GM19099 (cell line): Measurements from ENCODE around the gene ANO10.

Source experiments
- POLR2A ChIP-seq: IDR thresholded peaks from 3 replicates; pipeline ENCODE4 v1.6.1; 2011; ENCODE audit warnings: low read depth; ENCODE audit not compliant: insufficient read length; ENCODE audit errors: extremely low read depth

Gene ANO10

GRCh38 chr3:43499256-43499655, 122.6 kb downstream of the ANO10 start:
- no peak for TF ChIP-seq POLR2A

- TF ChIP-seq POLR2A: no peak
Measured at GRCh38 chr3:43497905-43498365, 123.9 kb downstream of the ANO10 start.

GRCh38 chr3:43497422-43497821, 124.4 kb downstream of the ANO10 start:
- no peak for TF ChIP-seq POLR2A

- no peak for TF ChIP-seq POLR2A
Measured at GRCh38 chr3:43496740-43497375, 125.0 kb downstream of the ANO10 start.

- no peak for TF ChIP-seq POLR2A
Measured at GRCh38 chr3:43490640-43491185, 131.1 kb downstream of the ANO10 start.

- TF ChIP-seq POLR2A: no peak
Measured at GRCh38 chr3:43489930-43490329, 131.9 kb downstream of the ANO10 start.

- TF ChIP-seq POLR2A: no peak
Measured at GRCh38 chr3:43485931-43486330, 135.9 kb downstream of the ANO10 start.

GRCh38 chr3:43484926-43485488, 136.8 kb downstream of the ANO10 start:
- TF ChIP-seq POLR2A: no peak

GRCh38 chr3:43481375-43481774, 140.4 kb downstream of the ANO10 start:
- no peak for TF ChIP-seq POLR2A

GRCh38 chr3:43478118-43478785, 143.6 kb downstream of the ANO10 start:
- TF ChIP-seq POLR2A: no peak

GRCh38 chr3:43477600-43477999, 144.2 kb downstream of the ANO10 start:
- no peak for TF ChIP-seq POLR2A

GRCh38 chr3:43473737-43474136, 148.1 kb downstream of the ANO10 start:
- no peak for TF ChIP-seq POLR2A

GRCh38 chr3:43473244-43473643, 148.6 kb downstream of the ANO10 start:
- no peak for TF ChIP-seq POLR2A

GRCh38 chr3:43468133-43468532, 153.7 kb downstream of the ANO10 start:
- no peak for TF ChIP-seq POLR2A

GRCh38 chr3:43465109-43465508, 156.7 kb downstream of the ANO10 start:
- no peak for TF ChIP-seq POLR2A

GRCh38 chr3:43461345-43461744, 160.5 kb downstream of the ANO10 start:
- no peak for TF ChIP-seq POLR2A

GRCh38 chr3:43455233-43455632, 166.6 kb downstream of the ANO10 start:
- TF ChIP-seq POLR2A: no peak

GRCh38 chr3:43453981-43454380, 167.8 kb downstream of the ANO10 start:
- no peak for TF ChIP-seq POLR2A
